Large intestine (tissue), 3 donors: ENCODE results near the gene TCF25. TPM values are rescaled to one million over a fixed set of nuclear protein-coding genes. Genes with fewer than 3 reads are reported as not detected.
"Not testable (repeated sequence)": the region's sequence is repeated elsewhere in the genome, so short reads cannot be mapped to it uniquely, and the experiment has no call there.

ENCODE experiments used
- DNase-seq, 2 donors: peaks; one replicate each; pipeline versions ENCODE4 v3.0.0 to v3.0.0-alpha.2; 2013
- H3K27ac ChIP-seq: one replicate; pipeline ENCODE4 v1.5.1; 2013; ENCODE audit warnings: low read length
- H3K27me3 ChIP-seq: 2 replicates; pipeline ENCODE4 v1.6.1; 2013; ENCODE audit warnings: low read length; ENCODE audit not compliant: control insufficient read depth, insufficient read depth
- H3K36me3 ChIP-seq: 2 replicates; pipeline ENCODE4 v1.6.1; 2013; ENCODE audit warnings: low read length; ENCODE audit not compliant: control insufficient read depth, insufficient read depth
- H3K4me1 ChIP-seq: one replicate; pipeline ENCODE4 v1.6.1; 2013; ENCODE audit warnings: low read length; ENCODE audit not compliant: control insufficient read depth, insufficient read depth
- H3K4me3 ChIP-seq: one replicate; pipeline ENCODE4 v1.5.1; 2013; ENCODE audit warnings: low read length
- H3K9me3 ChIP-seq: one replicate; pipeline ENCODE4 v1.6.1; 2013; ENCODE audit warnings: mild to moderate bottlenecking, low read depth, low read length, moderate library complexity; ENCODE audit not compliant: control insufficient read depth
- whole genome bisulfite sequencing: methylation state at CpG from one replicate; pipeline ENCODE4 v1.1.5; 2013; ENCODE audit warnings: low lambda C conversion rate; ENCODE audit not compliant: insufficient coverage; 5-methylcytosine and 5-hydroxymethylcytosine counted together
- polyA plus RNA-seq: library from polyadenylated mRNA; unstranded; fragments of 120-200 nt; gene quantifications from one replicate; pipeline ENCODE4 v1.2.1, GENCODE V29; 2013

The TCF25 gene
- polyA plus RNA-seq, 1 donor, result 129 TPM

DNA sequence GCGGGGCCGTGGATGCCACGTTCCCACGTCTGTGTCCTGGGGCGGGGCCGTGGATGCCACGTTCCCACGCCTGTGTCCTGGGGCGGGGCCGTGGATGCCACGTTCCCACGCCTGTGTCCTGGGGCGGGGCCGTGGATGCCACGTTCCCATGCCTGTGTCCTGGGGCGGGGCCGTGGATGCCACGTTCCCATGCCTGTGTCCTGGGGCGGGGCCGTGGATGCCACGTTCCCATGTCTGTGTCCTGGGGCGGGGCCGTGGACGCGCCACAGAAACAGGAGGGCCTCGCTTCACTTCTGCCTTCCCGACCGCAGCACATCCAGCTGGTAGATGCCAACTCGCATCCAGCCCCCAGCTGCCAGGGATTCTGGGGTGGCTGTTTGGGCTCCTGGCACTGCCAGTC lies 60.6 kb downstream of the TCF25 start:
- not testable (repeated sequence) for H3K36me3 ChIP-seq, DNase-seq, H3K9me3 ChIP-seq, H3K27me3 ChIP-seq, H3K4me1 ChIP-seq, H3K27ac ChIP-seq, H3K4me3 ChIP-seq
- no CpG with 5 or more reads among the region's 29 CpGs for WGBS

DNA sequence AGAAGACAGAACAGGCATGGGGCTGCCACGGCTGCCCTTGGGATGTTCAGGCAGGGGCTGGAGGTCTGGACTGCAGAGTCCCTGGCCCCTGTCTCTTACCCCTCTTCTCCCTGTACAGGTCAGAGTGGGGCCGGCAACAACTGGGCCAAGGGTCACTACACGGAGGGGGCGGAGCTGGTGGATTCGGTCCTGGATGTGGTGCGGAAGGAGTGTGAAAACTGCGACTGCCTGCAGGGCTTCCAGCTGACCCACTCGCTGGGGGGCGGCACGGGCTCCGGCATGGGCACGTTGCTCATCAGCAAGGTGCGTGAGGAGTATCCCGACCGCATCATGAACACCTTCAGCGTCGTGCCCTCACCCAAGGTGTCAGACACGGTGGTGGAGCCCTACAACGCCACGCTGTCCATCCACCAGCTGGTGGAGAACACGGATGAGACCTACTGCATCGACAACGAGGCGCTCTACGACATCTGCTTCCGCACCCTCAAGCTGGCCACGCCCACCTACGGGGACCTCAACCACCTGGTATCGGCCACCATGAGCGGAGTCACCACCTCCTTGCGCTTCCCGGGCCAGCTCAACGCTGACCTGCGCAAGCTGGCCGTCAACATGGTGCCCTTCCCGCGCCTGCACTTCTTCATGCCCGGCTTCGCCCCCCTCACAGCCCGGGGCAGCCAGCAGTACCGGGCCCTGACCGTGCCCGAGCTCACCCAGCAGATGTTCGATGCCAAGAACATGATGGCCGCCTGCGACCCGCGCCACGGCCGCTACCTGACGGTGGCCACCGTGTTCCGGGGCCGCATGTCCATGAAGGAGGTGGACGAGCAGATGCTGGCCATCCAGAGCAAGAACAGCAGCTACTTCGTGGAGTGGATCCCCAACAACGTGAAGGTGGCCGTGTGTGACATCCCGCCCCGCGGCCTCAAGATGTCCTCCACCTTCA lies 61.5 kb downstream of the TCF25 start:
- no peak overlapping the region for H3K27ac ChIP-seq
- no peaks in the 10 kb centered on the region for H3K4me1 ChIP-seq
- H3K27me3 ChIP-seq, result no peaks in the 10 kb centered on the region
- peaks cover 4% of the 10 kb centered on the region for H3K9me3 ChIP-seq
- no peak overlapping the region for H3K4me3 ChIP-seq
- no peak for DNase-seq
- WGBS, result no CpG with 5 or more reads among the region's 61 CpGs
- no peaks in the 10 kb centered on the region for H3K36me3 ChIP-seq

DNA sequence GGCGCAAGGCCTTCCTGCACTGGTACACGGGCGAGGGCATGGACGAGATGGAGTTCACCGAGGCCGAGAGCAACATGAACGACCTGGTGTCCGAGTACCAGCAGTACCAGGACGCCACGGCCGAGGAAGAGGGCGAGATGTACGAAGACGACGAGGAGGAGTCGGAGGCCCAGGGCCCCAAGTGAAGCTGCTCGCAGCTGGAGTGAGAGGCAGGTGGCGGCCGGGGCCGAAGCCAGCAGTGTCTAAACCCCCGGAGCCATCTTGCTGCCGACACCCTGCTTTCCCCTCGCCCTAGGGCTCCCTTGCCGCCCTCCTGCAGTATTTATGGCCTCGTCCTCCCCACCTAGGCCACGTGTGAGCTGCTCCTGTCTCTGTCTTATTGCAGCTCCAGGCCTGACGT lies 62.2 kb downstream of the TCF25 start:
- H3K27me3 ChIP-seq, DNase-seq, H3K4me3 ChIP-seq, H3K9me3 ChIP-seq, H3K27ac ChIP-seq, H3K4me1 ChIP-seq, H3K36me3 ChIP-seq: not testable (repeated sequence)
- WGBS, result no CpG with 5 or more reads among the region's 27 CpGs

DNA sequence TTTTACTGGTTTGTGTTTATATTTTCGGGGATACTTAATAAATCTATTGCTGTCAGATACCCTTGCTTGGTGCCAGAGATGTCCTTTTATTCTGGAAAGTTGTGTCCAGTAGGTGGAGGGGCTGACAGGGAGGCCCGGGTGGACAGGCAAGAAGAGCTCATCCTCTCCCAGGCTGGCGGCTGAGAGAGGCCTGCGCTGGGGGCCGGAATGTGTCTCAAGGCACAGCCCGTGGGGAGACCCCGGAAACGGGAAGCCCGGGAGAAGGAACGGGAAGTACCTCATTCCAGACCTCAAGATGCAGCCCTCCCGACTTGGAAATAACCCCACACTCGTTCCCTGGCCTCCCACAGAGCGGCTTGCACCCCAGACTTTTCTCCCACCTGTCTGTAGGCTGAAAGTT lies 62.6 kb downstream of the TCF25 start:
- H3K36me3 ChIP-seq, result no peaks in the 10 kb centered on the region
- no peaks in the 10 kb centered on the region for H3K4me1 ChIP-seq
- no peak overlapping the region for H3K4me3 ChIP-seq
- 80% methylated on average over 1 of the region's 13 CpGs for WGBS
- DNase-seq, result no peak
- H3K27me3 ChIP-seq, result no peaks in the 10 kb centered on the region
- H3K27ac ChIP-seq, result no peak overlapping the region
- peaks cover 4% of the 10 kb centered on the region for H3K9me3 ChIP-seq

DNA sequence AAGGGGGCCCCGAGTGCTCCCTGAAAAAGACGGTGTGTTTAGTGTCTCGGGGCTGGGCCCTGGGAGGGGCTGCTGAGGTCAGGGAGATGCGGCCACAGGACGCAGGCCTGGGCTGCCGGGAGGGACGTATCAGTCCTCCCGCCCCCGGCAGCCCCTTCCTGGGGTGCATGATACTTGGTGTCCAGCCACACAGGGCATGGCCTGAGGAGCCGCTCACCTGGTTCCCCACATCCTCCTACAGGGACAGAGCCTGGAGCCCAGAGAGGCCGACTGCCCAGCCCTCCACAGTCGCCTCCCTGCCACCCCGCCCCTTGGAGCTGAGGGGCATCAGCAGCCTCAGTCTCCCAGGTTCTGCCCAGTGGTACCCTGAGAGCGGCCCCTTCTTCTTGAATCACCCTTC lies 63.1 kb downstream of the TCF25 start:
- no CpG with 5 or more reads among the region's 14 CpGs for WGBS
- Histone ChIP-seq H3K9me3 (peaks cover 4% of the 10 kb centered on the region), H3K27me3 (no peaks in the 10 kb centered on the region), H3K4me1 (no peaks in the 10 kb centered on the region), H3K36me3 (no peaks in the 10 kb centered on the region), H3K27ac (no peak overlapping the region), H3K4me3 (no peak overlapping the region)
- DNase-seq, result no peak

DNA sequence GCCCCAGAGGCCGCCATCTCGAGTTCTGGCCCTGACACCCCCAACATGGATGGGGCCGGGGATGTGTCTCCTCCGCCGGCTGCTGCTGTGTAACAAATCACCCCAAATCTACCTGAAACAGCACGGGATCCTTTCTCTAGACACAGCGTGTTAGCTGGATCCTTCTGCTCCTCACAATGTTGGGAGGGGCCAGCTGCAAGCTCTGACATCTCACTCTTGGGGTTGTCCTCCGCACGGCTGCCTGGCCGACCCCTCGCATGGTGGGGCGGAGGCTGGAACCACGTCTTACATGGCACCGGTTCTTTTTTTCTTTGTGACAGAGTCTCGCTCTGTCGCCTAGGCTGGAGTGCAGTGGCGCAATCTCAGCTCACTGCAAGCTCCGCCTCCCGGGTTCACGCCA lies 63.6 kb downstream of the TCF25 start:
- Histone ChIP-seq H3K27ac (no peak overlapping the region), H3K9me3 (peaks cover 4% of the 10 kb centered on the region), H3K36me3 (no peaks in the 10 kb centered on the region), H3K4me1 (no peaks in the 10 kb centered on the region), H3K4me3 (no peak overlapping the region), H3K27me3 (no peaks in the 10 kb centered on the region)
- no CpG with 5 or more reads among the region's 20 CpGs for WGBS
- no peak for DNase-seq

DNA sequence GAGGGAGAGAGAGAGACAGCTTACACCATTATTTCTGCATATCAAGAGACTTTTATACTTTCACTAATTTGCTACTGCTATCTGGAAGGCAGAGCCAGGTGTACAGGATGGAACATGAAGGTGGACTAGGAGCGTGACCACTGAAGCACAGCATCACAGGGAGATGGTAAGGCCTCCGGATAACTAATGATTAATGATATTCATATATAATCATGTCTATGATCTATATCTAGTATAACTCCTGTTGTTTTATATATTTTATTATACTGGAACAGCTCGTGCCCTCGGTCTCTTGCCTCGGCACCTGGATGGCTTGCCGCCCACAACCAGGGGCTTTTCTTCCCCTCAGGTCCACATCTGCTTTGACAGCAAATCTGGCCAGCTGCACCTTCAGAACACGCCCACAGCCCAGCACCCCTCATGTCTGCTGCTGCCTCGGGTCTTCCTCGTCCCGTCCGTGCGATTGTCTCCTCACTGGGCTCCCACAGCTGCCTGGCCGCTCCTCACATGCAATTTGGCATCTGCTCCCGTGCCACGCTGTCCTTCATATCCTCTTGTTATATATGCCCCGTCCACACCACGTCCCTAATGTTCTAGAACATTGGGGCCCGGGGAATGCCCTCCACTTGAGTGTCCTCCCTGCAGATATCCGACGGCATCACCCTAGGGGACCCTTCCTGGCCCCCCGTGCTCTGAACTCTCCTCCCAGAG lies 64.9 kb downstream of the TCF25 start:
- no peak overlapping the region for H3K4me3 ChIP-seq
- H3K9me3 ChIP-seq, result peaks cover 4% of the 10 kb centered on the region
- no peaks in the 10 kb centered on the region for H3K36me3 ChIP-seq
- WGBS, result 87% methylated on average over 3 of the region's 21 CpGs
- no peak overlapping the region for H3K27ac ChIP-seq
- H3K4me1 ChIP-seq, result no peaks in the 10 kb centered on the region
- H3K27me3 ChIP-seq, result no peaks in the 10 kb centered on the region
- no peak for DNase-seq

DNA sequence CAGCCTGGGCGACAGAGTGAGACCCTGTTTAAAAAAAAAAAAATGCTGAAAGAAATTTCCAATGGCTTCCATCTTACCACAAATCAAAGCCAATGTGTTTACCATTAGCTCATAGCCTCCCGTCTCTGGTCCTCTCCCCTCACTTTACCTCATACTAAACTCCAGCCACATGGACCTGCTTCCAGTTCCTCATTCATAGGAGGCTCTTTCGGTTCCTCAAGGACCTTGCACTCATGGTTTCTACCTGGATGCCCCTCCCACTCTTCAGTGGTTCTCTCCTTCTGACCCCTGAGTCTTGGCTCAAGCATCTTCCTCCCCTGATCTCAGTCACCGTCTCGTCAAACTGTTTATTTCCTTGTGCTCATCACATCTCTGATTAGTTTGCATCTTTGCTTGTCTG lies 71.4 kb downstream of the TCF25 start:
- Histone ChIP-seq H3K4me1 (peaks cover 10% of the 10 kb centered on the region), H3K36me3 (no peaks in the 10 kb centered on the region), H3K9me3 (no peaks in the 10 kb centered on the region), H3K4me3 (no peak overlapping the region), H3K27ac (no peak overlapping the region), H3K27me3 (peaks cover 16% of the 10 kb centered on the region)
- no peak for DNase-seq
- 61% methylated on average over 2 of the region's 5 CpGs for WGBS

DNA sequence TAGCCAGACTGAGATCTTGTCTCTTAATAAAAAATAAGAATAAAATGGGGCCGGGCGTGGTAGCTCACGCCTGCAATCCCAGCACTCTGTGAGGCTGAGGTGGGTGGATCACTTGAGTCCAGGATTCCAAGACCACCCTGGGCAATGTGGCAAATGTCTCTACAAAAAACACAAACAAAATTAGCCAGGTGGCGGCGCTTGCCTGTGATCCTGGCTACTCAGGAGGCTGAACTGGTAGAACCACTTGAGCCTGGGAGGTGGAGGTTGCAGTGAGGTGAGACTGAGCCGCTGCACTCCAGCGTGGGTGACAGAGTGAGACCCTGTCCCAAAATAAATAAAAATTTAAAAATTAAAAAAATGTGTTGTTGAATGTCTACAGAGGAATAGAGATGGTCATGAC lies 72.3 kb downstream of the TCF25 start:
- Histone ChIP-seq H3K4me1 (peaks cover 10% of the 10 kb centered on the region), H3K9me3 (no peaks in the 10 kb centered on the region), H3K27me3 (peaks cover 16% of the 10 kb centered on the region), H3K36me3 (no peaks in the 10 kb centered on the region), H3K4me3 (no peak overlapping the region), H3K27ac (no peak overlapping the region)
- no CpG with 5 or more reads among the region's 7 CpGs for WGBS
- DNase-seq, result no peak

DNA sequence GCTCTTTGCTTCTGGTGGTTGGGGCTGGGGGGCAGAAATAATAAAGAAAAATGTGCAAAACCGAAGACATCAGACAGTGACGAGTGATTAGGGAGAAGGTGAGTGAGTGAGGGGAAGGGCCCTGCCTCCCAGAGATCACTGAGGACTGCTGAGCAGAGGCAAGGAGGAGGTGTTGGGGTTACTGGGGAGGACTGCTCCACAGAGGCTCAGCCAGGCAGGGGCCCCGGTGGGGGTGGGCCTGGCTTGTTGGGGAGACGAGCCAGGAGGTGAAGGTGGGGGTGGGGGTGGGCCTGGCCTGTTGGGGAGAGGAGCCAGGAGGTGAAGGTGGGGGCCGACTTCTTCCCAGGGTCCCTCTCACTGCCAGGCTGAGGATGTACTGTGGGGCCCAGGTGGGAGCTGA lies 73.1 kb downstream of the TCF25 start:
- Histone ChIP-seq H3K9me3 (no peaks in the 10 kb centered on the region), H3K36me3 (no peaks in the 10 kb centered on the region), H3K4me3 (no peak overlapping the region), H3K27me3 (peaks cover 16% of the 10 kb centered on the region), H3K27ac (no peak overlapping the region), H3K4me1 (peaks cover 10% of the 10 kb centered on the region)
- no peak for DNase-seq
- 80% methylated on average over 1 of the region's 5 CpGs for WGBS
